ENCODE results near the gene RABGAP1L.

- TF ChIP-seq POLR2AphosphoS5 (IDR thresholded peaks at IDR 0.05) (no peak), CTCF (IDR thresholded peaks at IDR 0.05 in 8 of 11, conservative IDR thresholded peaks at IDR 0.05 in 3 of 11) (no peak), POLR2A (IDR thresholded peaks at IDR 0.05) (no peak)
Measured at GRCh38 chr1:174744886-174745285, 585.6 kb downstream of the RABGAP1L start.

All from spleen (tissue), 7 donors.